ENCODE results near the gene SUMO4.
A peak's percentile ranks its signal among the peaks of the same experiment; 100 is the strongest.
"Not testable (repeated sequence)": the region's sequence is repeated elsewhere in the genome, so short reads cannot be mapped to it uniquely, and the experiment has no call there.

SUMO4 gene

GRCh38 chr6:149435919-149436586, 36.0 kb downstream of the SUMO4 start:
- no peak for DNase-seq

- no peak for DNase-seq
These were observed 36.6 kb downstream of the SUMO4 start for GRCh38 chr6:149436647-149437046.

- DNase-seq: no peak
These were observed 37.1 kb downstream of the SUMO4 start for GRCh38 chr6:149437212-149437611.

- DNase-seq: peak; percentile 37
These were observed 38.8 kb downstream of the SUMO4 start for GRCh38 chr6:149438855-149439254.

GRCh38 chr6:149439626-149440025, 39.6 kb downstream of the SUMO4 start:
- DNase-seq: no peak

GRCh38 chr6:149440735-149441671, 40.9 kb downstream of the SUMO4 start:
- DNase-seq: peak; percentile 80

GRCh38 chr6:149441740-149442139, 41.7 kb downstream of the SUMO4 start:
- no peak for DNase-seq

GRCh38 chr6:149443411-149444181, 43.5 kb downstream of the SUMO4 start:
- DNase-seq: no peak

- DNase-seq: not testable (repeated sequence)
These were observed 44.5 kb downstream of the SUMO4 start for GRCh38 chr6:149444360-149445094.

GRCh38 chr6:149445095-149445466, 45.0 kb downstream of the SUMO4 start:
- no peak for DNase-seq

- DNase-seq: no peak
These were observed 45.5 kb downstream of the SUMO4 start for GRCh38 chr6:149445573-149445972.

GRCh38 chr6:149446791-149447376, 46.8 kb downstream of the SUMO4 start:
- DNase-seq: no peak

- DNase-seq: no peak
These were observed 48.9 kb downstream of the SUMO4 start for GRCh38 chr6:149448821-149449453.

GRCh38 chr6:149449831-149450678, 50.0 kb downstream of the SUMO4 start:
- no peak for DNase-seq

All from RPMI8226 (cell line).